ENCODE measurements around the gene WNK2.

WNK2 gene

DNA sequence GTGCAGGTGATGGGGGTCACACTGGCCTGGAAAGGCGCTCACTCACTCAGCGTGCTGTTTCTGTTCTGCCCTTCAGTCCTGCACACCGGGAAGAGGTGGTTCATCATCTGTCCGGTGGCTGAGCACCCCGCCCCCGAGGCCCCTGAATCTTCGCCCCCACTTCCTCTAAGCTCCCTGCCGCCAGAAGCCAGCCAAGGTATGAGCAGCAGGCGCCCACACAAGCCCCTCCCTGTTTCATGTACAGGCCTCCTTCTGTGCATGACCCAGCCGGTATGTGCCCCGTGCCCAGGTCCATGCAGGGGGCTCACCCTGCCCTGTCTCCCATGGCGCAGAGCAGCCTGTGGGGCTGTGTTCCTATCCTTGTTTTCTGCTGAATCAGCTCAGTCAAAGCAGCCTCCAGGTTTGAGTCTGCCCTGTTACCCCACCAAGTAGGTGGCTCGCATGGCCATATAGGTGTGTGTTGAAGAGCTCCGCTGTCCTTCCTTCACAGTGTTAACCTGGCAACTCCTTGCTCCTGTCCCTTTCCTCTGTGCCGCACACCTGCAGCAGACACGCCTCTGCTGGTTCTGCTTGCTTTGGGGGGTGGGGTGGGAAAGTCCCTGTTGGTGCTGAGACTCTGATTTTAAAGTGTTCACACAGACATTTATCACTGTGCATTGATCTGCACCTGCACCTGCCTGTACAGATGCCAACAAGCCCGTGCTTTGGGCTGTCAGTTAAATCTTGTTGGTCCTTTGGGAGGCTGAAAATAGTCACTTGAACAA is 84.8 kb downstream of the WNK2 start:
- DNase-seq, result no peak

- DNase-seq, result no peak
These were observed 87.0 kb downstream of the WNK2 start for GRCh38 chr9:93270976-93271375.

GRCh38 chr9:93276973-93277372 is 93.0 kb downstream of the WNK2 start:
- no peak for DNase-seq

DNA sequence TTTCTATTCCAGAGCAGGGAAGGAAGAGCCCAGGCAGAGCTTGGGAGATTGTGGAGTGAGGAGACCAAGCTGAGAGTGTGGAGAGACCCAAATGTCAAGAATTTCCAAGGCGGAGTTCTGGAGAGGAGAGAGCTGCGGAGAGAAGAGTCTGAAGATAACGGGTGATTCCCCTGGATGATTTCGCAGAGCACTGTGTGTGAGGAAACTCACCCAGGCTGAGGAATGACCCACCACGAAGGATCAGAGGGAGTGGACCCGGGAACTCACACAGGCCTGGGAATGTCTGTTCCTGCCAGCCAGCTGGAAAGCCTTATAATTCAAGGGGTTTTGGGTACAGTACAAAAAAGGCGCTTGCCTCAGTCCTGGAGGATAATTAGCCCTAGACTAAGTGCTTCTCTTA is 94.2 kb downstream of the WNK2 start:
- no peak for DNase-seq

DNA sequence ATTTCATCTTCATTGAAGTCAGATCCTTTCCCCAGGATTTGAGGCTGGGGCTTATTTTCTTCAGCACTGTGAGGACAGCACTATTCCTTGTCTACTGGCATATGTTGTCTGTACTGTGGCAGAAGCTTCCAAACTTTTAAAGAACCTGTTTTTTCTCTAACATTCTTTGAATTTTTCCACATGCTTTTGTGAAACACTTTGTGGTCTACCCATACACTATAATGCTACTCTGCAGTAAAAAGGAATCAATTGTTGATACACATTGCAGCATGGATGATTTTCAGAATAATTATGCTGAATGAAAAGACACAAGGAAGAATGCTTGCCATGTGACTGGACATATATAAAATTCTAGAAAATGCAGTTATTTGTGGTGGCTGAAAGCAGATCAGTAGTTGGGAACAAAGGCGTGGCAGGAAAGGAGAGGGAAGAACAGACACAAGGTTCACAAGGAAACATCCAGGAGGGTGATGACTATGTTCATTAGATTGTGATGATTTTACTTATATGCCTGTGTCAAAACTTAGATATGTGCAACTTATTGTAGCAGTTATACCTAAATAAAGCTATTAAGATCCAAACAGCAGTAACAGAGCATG is 96.8 kb downstream of the WNK2 start:
- DNase-seq, result no peak

DNA sequence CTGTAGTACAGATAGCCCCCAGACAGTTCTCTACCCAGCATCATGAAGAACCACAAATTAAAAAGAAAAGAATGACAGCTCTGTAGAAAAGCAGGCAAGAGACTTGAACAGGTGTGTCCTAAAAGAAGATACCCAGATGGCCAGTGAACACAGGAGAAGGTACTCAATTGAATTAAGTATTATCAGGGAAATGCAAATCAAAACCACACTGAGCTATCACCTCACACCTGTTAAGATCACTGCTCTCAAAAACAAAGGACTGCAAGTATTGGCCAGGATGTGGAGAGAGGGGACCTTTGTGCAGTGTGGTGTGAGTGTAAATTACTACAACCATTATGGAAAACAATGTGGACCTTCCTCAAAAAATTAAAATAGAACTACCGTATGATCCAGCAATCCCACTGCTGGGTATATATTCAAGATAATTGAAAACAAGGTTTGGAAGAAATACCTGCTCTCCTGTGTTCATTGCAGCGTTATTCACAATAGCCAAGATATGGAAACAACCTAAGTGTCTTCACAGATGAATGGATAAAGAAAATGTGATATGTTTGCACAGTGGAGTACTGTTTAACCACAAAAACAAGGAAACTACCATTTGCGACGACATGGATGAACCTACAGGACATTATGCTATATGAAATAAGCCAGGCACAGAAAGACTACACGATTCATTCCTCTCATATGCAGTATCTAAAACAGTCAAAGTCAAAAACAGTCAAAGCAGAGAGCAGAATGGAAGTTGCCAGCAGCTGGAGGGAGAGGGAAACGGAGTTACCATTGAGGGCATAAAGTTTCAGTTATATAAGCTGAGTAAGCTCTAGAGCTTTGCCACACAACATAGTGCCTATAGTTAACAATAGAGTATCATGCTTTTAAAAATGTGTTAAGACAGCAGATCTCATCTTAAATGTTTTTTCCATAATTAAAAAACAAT is 102.6 kb downstream of the WNK2 start:
- DNase-seq, result no peak

- DNase-seq, result no peak
These were observed 103.2 kb downstream of the WNK2 start for GRCh38 chr9:93287189-93287552.

GRCh38 chr9:93287593-93287992 is 103.7 kb downstream of the WNK2 start:
- no peak for DNase-seq

GRCh38 chr9:93288341-93288740 is 104.4 kb downstream of the WNK2 start:
- no peak for DNase-seq

DNA sequence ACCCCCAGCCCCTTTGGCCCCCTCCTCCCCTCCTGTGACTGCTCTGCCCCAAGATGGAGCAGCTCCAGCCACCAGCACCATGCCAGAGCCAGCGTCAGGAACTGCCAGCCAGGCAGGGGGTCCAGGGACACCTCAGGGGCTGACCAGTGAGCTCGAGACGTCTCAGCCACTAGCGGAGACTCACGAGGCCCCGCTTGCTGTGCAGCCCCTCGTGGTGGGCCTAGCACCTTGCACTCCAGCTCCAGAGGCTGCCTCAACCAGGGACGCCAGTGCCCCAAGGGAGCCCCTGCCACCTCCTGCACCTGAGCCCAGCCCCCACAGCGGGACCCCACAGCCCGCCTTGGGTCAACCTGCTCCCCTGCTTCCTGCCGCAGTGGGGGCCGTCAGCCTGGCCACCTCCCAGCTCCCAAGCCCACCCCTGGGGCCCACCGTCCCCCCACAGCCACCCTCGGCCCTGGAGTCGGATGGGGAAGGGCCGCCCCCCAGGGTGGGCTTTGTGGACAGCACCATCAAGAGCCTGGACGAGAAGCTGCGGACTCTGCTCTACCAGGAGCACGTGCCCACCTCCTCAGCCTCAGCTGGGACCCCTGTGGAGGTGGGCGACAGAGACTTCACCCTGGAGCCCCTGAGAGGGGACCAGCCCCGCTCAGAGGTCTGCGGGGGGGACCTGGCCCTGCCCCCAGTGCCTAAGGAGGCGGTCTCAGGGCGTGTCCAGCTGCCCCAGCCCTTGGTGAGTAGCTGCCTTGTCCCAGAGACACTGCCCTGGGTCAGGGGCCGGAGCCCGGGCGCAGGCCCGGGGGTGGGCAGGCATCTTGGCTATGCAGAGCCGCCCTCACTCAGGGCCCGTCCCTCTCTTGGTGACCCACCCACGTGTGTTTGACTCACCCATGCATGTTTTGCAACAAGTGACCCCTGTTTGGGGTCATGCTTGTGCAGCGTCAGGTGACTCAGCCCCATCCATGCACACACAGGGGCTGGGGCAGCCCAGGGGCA is 105.2 kb downstream of the WNK2 start:
- no peak for DNase-seq

GRCh38 chr9:93290495-93291434 is 106.8 kb downstream of the WNK2 start:
- no peak for DNase-seq

- no peak for DNase-seq
These were observed 107.8 kb downstream of the WNK2 start for GRCh38 chr9:93291536-93292287.

- DNase-seq, result no peak
These were observed 108.3 kb downstream of the WNK2 start for GRCh38 chr9:93292288-93292615.

GRCh38 chr9:93292664-93293328 is 108.9 kb downstream of the WNK2 start:
- no peak for DNase-seq

DNA sequence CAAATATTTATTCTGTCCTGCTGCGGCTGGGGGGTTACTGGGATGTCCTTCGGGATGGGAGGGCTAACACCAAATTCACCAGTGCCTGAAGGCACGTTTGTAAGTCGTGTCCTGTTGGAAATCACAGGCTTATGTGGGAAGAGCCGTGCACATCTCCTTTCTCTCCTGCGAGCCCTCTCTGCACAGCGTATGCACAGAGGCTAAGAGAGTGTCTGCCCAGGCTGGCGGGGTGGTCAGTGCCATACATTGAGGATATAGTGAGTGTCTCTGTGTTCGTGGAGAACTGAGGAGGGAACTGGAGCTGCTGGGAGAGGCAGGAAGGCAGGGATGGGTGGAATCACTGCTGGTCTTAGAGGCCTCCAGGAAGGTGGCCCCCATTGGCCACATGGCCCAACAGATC is 110.1 kb downstream of the WNK2 start:
- no peak for DNase-seq

GRCh38 chr9:93295031-93295430 is 111.1 kb downstream of the WNK2 start:
- no peak for DNase-seq

GRCh38 chr9:93295456-93296076 is 111.6 kb downstream of the WNK2 start:
- DNase-seq, result no peak

DNA sequence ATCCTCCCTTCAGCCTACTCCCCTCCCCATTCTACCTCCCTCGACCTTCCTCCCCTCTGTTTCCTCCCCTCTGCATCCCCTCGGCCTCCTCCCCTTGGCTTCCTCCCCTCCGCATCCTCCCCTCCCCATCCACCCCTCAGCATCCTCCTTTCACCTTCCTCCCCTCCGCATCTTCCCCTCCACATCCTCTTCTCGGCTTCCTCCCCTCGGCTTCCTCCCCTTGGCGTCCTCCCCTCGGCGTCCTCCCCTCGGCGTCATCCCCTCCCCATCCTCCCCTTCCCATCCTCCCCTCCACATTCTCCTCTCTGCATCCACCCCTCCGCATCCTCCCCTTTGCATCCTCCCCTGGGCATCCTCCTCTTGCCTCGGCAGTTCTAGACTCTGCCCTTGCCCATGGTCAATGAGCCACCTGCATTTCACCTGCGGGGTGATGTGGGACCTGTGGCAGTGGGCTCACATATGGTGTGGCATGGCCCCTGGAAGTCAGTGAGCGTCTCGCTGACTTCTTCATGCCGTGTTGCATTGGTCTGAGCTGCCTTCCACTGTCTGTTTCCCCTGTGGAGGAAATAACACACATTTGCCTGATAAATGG is 113.0 kb downstream of the WNK2 start:
- DNase-seq, result no peak
